ENCODE measurements around the gene TMEM115.

GRCh38 chr3:50371133-50371685 lies 11.9 kb upstream of the TMEM115 start:
- TF ChIP-seq EZH2 (IDR thresholded peaks at IDR 0.05; ENCODE audit: low read length, unreplicated experiment) (no peak), CTCF (conservative IDR thresholded peaks at IDR 0.05; ENCODE audit: low read depth, low read length) (no peak), EZH2phosphoT487 (IDR thresholded peaks at IDR 0.05; ENCODE audit: borderline replicate concordance, low read length) (no peak)

All from PC-3 (cell line).